Right ventricle myocardium superior (tissue), 1 donor: ENCODE results near the gene DNLZ. TPM values are rescaled to one million over a fixed set of nuclear protein-coding genes. Genes with fewer than 3 reads are reported as not detected.

Experiments used
- ATAC-seq: fragments of 200-7000 bp; cut with Tn5 transposase; one replicate; pipeline ENCODE4 v1.9.1; 2020; ENCODE audit warnings: mild to moderate bottlenecking; ENCODE audit not compliant: poor library complexity
- DNase-seq: peaks from one replicate; pipeline ENCODE4 v3.0.0-alpha.2; 2020
- intact Hi-C: fragments of 100-400 bp; cut with DNase I; formaldehyde crosslinking; loops from one replicate; pipeline ENCODE4 v1.11.2; 2022
- total RNA-seq: library from RNA; stranded (reverse); fragmentation: NEBNext Ultra II Directional; extraction: Animal tissue kit (Norgen Biotek cat#: 25700); gene quantifications from one replicate; pipeline ENCODE4 v1.2.1, GENCODE V29; 2021
- donor health status: DM: no; HTN: yes; CAD: no; lungs with severe emphysema.

DNLZ gene
- total RNA-seq, 1 donor from 2014 or later, result 39.9 TPM

GRCh38 chr9:136351252-136351800, 12.2 kb downstream of the DNLZ start:
- ATAC-seq (no peak), DNase-seq (no peak)
- intact Hi-C loops, result no loop called here

DNA sequence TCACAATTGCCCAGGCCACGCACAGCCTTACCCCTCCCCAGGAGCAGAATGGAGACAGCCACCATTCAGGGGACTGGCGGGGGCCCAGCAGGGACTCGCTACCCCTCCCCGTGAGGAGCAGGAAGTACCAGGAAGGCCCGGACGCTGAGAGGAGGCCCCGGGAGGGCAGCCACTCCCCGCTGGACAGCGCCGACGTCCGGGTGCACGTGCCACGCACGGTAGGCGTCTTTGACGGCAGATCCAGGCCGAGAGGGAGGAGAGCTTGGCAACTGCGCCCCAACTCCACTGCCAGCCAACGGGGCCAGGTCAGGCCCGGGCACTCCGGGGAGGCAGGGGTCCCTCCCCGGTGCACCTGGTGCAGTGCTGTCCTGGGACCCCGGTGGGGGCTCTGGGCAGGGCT, 14.0 kb downstream of the DNLZ start:
- DNase-seq (no peak), ATAC-seq (no peak)
- intact Hi-C loops, result no loop called here

DNA sequence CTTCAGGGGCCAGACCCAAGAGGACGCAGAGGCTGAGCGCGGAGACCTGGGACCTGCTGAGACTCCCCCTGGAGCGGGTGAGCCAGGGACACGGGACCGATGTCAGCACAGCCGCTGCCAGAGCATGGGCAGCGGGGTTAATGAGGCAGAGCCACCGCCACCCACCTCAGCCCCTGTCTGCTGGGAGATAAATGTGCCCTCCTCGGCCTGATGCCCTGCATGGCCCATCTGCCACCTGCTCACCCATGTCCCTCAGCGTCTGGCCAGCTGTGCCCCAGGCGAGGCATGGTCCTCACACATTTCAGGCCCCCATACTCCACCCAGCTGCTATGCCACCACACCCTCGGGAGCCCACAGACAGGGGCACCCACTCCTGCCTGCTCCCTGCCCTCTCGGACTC, 14.9 kb downstream of the DNLZ start:
- DNase-seq, result no peak
- intact Hi-C loops, result no loop called here
- no peak for ATAC-seq

- intact Hi-C loops, result no loop called here
- no peak for DNase-seq
- ATAC-seq, result no peak
Observed at GRCh38 chr9:136347472-136348256, 15.9 kb downstream of the DNLZ start.

GRCh38 chr9:136346927-136347465, 16.5 kb downstream of the DNLZ start:
- intact Hi-C loops, result no loop called here
- DNase-seq (no peak), ATAC-seq (no peak)

DNA sequence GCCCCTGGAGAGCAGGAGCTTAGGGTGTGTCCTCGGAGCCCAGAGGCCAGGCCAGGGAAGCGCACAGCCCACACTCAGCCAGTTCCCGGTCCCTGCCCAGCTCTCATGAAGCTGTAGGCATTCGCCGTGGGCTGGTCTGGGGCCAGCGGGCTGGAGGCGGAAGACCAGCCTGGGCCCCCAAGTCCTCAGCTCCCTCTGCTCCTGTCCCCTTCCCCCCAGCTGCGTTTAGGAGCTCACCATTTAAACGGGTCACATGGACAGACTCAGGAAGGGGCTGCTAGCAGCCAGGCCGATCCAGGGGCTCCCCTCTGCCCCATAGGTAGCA, 17.4 kb downstream of the DNLZ start:
- DNase-seq (no peak), ATAC-seq (no peak)
- intact Hi-C loops, result no loop called here

DNA sequence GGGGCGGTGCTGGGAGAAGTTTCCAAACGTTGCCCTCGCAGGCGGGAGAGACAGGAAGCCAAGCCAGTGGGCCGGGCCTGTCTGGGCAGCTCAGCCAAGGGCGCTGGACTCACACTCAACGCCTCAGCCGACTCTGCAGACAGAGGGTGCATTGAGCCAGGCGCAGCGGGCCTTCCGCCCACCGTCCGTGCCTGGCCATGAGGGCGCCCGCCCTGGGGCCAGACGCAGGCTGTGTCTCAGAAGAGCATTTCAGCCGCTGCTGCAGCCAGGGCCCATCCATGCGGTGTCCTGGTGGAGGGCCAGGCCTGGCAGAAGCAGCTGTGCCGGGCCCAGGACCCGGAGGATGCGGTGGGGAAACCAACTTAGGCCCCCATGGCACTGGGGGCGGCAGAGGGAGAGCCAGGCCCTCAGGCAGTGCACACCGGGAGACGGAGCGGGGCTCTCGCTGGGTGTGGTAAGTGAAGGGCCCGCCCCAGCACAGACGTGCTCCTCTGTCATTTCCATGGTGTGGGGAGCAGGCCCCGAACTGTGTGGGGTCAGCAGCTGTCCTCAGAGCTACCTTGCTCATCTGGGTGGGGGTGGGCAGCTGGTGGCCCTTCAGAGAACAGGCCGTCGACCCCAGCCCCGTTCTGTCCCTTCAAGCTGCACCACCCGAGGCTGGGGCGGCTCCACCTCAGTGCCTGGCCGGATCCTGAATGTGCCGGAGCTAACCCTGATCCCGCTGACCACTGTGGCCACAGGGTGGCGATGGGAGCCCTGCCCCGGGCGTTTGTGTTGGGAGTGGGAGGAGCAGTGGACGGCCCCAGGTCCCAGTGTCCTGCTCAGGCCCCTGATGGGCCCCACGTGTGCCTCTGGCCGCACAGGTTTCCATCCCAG, 18.0 kb downstream of the DNLZ start:
- DNase-seq, result peak; percentile 87
- ATAC-seq, result peak; percentile 51
- intact Hi-C loops, result no loop called here

GRCh38 chr9:136344544-136345280, 18.8 kb downstream of the DNLZ start:
- intact Hi-C loops, result no loop called here
- no peak for DNase-seq
- no peak for ATAC-seq

DNA sequence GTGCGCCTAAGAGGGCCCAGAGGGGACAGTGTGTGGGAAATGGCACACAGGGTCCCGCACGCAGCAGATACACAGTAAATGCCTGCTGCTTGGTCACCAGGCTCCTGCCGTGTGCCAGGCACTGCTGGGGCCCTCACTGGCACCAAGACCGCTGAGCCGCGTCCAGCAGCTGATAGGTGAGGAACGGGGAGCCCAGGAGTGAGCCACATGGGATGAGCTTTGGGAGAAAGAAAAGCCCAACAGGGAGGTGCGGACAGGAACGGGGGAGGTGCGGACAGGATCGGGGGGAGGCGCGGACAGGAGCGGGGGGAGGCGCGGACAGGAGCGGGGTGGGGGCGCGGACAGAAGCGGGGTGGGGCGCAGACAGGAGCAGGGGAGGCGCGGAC, 19.7 kb downstream of the DNLZ start:
- ATAC-seq (no peak), DNase-seq (no peak)
- intact Hi-C loops, result no loop called here

- intact Hi-C loops, result no loop called here
- DNase-seq (peak; percentile 82), ATAC-seq (peak; percentile 59)
Observed at GRCh38 chr9:136343121-136343883, 20.2 kb downstream of the DNLZ start.

DNA sequence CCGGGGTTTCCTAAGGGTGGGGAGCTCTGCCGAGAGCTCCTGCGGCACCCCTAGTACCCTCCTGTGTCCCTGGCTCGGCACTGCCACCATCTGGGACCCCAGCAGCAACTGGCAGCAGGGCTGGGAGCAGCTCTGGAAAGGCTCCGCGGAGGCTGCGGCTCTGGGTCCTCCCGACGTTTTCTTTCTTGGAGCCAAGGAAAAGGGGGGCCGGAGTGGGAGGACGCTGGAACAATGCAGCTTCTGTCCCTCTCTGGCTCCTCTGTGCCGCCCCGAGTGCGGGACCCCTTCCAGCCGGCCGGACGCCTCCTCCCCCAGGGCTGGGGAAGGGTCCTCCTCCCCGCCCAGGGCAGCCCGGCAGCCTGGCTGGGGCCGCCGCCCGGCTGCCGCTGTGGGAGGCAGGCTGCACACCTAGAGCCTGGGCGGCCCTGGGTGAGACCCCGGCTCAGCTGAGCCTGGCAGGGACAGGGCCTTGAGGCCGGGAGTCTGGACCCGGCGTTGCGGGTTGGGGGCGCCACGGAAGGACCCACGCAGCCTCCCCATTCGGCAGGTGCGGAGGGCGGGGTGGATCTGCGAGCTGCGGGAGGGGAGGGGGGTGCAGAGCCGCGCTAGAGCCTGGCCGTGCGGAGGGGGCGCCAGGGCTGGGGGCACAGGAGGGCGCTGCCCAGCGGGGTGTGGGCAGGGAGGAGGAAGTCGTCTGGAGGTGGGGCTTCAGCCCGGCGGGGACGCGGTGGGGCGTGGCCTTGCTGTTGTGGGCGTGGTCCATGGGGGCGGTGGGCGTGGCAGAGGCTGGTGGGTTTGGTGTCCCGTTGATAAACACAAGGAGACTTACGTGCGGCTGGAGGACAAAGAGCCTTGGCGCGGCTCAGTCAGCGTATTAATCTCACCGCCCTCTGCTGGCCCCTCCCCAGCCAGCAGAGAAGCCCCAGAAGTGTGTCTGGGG, 21.1 kb downstream of the DNLZ start:
- intact Hi-C loops, result no loop called here
- ATAC-seq (peak; percentile 71), DNase-seq (peak; percentile 94)

DNA sequence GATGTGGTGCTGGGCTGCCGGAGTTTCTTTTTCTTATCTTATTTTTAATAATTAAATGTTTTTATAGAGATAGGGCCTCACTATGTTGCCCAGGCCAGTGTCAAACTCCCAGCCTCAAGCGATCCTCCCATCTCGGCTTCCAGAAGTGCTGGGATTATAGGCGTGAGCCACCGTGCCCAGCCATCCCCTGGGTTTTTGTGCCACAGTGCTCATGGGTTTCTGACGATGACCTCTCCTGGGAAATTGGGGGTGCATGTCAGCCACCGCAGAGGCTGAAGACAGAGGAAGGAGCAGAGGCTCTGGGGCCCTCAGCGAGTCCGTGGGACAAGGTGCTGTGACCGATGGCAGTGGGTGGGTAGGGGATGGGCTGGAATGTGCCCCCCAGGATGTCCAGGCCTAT, 21.8 kb downstream of the DNLZ start:
- ATAC-seq (no peak), DNase-seq (no peak)
- intact Hi-C loops, result no loop called here

GRCh38 chr9:136341042-136341655, 22.4 kb downstream of the DNLZ start:
- DNase-seq (peak; percentile 84), ATAC-seq (peak; percentile 31)
- intact Hi-C loops, result no loop called here

DNA sequence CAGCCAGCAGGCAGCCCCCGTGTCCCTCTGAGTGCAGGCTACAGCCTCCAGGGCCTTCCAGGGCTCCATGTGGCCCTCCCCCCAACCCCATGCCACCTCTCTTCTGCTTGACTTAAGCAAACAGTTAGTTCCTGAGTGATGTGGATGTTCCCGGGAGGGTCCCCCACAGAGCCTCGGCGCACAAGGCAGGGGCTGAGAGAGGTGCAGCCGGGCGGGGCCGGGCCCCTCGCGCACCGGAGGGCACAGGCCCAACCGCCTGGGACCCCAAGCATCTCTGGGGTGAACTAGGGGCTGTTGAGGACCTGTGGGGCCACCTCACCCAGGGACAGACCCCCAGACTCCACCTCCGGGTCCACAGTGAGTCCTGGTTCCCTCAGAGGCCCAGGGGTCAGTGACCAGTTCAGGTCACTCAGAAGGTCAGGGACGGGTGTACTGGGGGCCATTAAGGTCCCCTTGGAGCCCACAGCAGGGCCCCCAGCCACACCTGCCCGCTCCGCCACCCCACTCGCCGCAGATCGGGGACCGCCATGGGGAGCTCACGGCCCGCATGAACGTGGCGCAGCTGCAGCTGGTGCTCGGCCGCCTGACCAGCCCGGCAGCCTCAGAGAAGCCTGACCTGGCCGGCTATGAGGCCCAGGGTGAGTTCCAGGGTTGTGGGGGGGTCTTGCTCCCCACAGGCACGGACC, 23.0 kb downstream of the DNLZ start:
- no peak for ATAC-seq
- no peak for DNase-seq
- intact Hi-C loops, result no loop called here

DNA sequence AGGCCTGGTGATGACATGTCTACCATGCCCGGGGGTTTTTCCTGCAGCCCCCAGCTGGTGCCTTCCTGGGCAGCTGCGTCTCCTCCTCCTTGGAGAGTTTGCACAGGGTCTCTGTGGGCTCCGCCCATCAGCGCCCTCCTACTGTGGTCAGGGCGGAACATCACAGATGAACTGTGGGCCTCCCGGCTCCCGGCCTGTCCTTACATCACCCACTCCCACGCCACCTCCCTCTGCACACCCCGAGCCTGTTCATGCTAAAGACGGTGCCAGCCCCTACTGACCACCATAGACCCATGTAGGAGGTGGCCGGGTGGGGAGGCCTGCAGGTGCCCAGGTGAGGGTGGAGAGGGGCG, 23.6 kb downstream of the DNLZ start:
- intact Hi-C loops, result no loop called here
- DNase-seq (no peak), ATAC-seq (no peak)

- intact Hi-C loops, result no loop called here
- DNase-seq (peak; percentile 87), ATAC-seq (peak; percentile 24)
Observed at GRCh38 chr9:136339173-136339957, 24.2 kb downstream of the DNLZ start.
